Neural crest cell (in vitro differentiated cells): ENCODE data around the gene TAGLN3. TPM values are rescaled to one million over a fixed set of nuclear protein-coding genes. Genes with fewer than 3 reads are reported as not detected.

ENCODE experiments used
- DNase-seq: peaks from one replicate; pipeline ENCODE4 v3.0.0; 2021; ENCODE audit warnings: low read depth, mixed read lengths, low spot score
- H3K27ac Mint-ChIP-seq: one replicate; pipeline ENCODE4 v1.8.0; 2021; ENCODE audit warnings: mild to moderate bottlenecking, mixed read lengths; ENCODE audit not compliant: unreplicated experiment
- H3K27me3 Mint-ChIP-seq: 2 replicates; pipeline ENCODE4 v1.8.0; 2021; ENCODE audit warnings: low read depth, mild to moderate bottlenecking, mixed read lengths
- H3K36me3 Mint-ChIP-seq: 2 replicates; pipeline ENCODE4 v1.8.0; 2021; ENCODE audit warnings: low read depth, mild to moderate bottlenecking, mixed read lengths
- H3K4me1 Mint-ChIP-seq: 2 replicates; pipeline ENCODE4 v1.8.0; 2021; ENCODE audit warnings: mixed read lengths
- H3K4me3 Mint-ChIP-seq: one replicate; pipeline ENCODE4 v1.8.0; 2021; ENCODE audit warnings: mild to moderate bottlenecking, mixed read lengths
- H3K9me3 Mint-ChIP-seq: 2 replicates; pipeline ENCODE4 v1.8.0; 2021; ENCODE audit warnings: mixed read lengths
- total RNA-seq: library from RNA; stranded (reverse); gene quantifications from 2 replicates; pipeline ENCODE4 v1.2.1, GENCODE V29; 2021
- TF ChIP-seq, protein P1 (sequence below): fragments of 200-600 bp; sonication (generic); conservative IDR thresholded peaks from 2 replicates; pipeline ENCODE4 v1.5.0; 2021; ENCODE audit warnings: antibody characterized with exemption, mild to moderate bottlenecking

Gene TAGLN3
- total RNA-seq, 1 donor from 2014 or later, result 70.2 TPM

- Mint-ChIP-seq H3K4me1 (peaks cover 26% of the 10 kb centered on the region), H3K36me3 (no peaks in the 10 kb centered on the region), H3K9me3 (peaks cover 6% of the 10 kb centered on the region), H3K4me3 (no peak overlapping the region), H3K27me3 (no peaks in the 10 kb centered on the region), H3K27ac (no peak overlapping the region)
- no peak for DNase-seq
- TF ChIP-seq, protein P1, sequence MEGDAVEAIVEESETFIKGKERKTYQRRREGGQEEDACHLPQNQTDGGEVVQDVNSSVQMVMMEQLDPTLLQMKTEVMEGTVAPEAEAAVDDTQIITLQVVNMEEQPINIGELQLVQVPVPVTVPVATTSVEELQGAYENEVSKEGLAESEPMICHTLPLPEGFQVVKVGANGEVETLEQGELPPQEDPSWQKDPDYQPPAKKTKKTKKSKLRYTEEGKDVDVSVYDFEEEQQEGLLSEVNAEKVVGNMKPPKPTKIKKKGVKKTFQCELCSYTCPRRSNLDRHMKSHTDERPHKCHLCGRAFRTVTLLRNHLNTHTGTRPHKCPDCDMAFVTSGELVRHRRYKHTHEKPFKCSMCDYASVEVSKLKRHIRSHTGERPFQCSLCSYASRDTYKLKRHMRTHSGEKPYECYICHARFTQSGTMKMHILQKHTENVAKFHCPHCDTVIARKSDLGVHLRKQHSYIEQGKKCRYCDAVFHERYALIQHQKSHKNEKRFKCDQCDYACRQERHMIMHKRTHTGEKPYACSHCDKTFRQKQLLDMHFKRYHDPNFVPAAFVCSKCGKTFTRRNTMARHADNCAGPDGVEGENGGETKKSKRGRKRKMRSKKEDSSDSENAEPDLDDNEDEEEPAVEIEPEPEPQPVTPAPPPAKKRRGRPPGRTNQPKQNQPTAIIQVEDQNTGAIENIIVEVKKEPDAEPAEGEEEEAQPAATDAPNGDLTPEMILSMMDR, result no peak
Measured at GRCh38 chr3:112018712-112019111, 20.0 kb downstream of the TAGLN3 start.

GRCh38 chr3:112019716-112020115, 21.0 kb downstream of the TAGLN3 start:
- TF ChIP-seq, protein P1, result no peak
- Mint-ChIP-seq H3K36me3 (no peaks in the 10 kb centered on the region), H3K9me3 (peaks cover 6% of the 10 kb centered on the region), H3K4me1 (peaks cover 21% of the 10 kb centered on the region), H3K27me3 (no peaks in the 10 kb centered on the region), H3K4me3 (no peak overlapping the region), H3K27ac (no peak overlapping the region)
- DNase-seq, result no peak

- Mint-ChIP-seq H3K27ac (no peak overlapping the region), H3K4me1 (peaks cover 21% of the 10 kb centered on the region), H3K36me3 (no peaks in the 10 kb centered on the region), H3K4me3 (no peak overlapping the region), H3K27me3 (no peaks in the 10 kb centered on the region), H3K9me3 (peaks cover 6% of the 10 kb centered on the region)
- TF ChIP-seq, protein P1, result no peak
- DNase-seq, result no peak
Measured at GRCh38 chr3:112020674-112021085, 22.0 kb downstream of the TAGLN3 start.

- H3K27ac Mint-ChIP-seq, result no peak overlapping the region
- H3K9me3 Mint-ChIP-seq, result peaks cover under 1% of the 10 kb centered on the region
- no peak for DNase-seq
- H3K4me1 Mint-ChIP-seq, result peaks cover under 1% of the 10 kb centered on the region
- TF ChIP-seq, protein P1, result no peak
- H3K27me3 Mint-ChIP-seq, result no peaks in the 10 kb centered on the region
- no peak overlapping the region for H3K4me3 Mint-ChIP-seq
- no peaks in the 10 kb centered on the region for H3K36me3 Mint-ChIP-seq
Measured at GRCh38 chr3:112027142-112027541, 28.4 kb downstream of the TAGLN3 start.

- Mint-ChIP-seq H3K4me1 (no peaks in the 10 kb centered on the region), H3K4me3 (no peak overlapping the region), H3K9me3 (no peaks in the 10 kb centered on the region), H3K36me3 (no peaks in the 10 kb centered on the region), H3K27ac (no peak overlapping the region), H3K27me3 (no peaks in the 10 kb centered on the region)
- no peak for DNase-seq
- TF ChIP-seq, protein P1, result no peak
Measured at GRCh38 chr3:112027826-112028225, 29.1 kb downstream of the TAGLN3 start.

- TF ChIP-seq, protein P1, result no peak
- no peak overlapping the region for H3K27ac Mint-ChIP-seq
- H3K27me3 Mint-ChIP-seq, result no peaks in the 10 kb centered on the region
- no peaks in the 10 kb centered on the region for H3K36me3 Mint-ChIP-seq
- DNase-seq, result no peak
- no peaks in the 10 kb centered on the region for H3K9me3 Mint-ChIP-seq
- no peak overlapping the region for H3K4me3 Mint-ChIP-seq
- H3K4me1 Mint-ChIP-seq, result peaks cover 11% of the 10 kb centered on the region
Measured at GRCh38 chr3:112030901-112031300, 32.2 kb downstream of the TAGLN3 start.
